Measurements from ENCODE around the gene TACC2.
A peak's percentile ranks its signal among the peaks of the same experiment; 100 is the strongest.
"Not testable (repeated sequence)": the region's sequence is repeated elsewhere in the genome, so short reads cannot be mapped to it uniquely, and the experiment has no call there.

Gene TACC2

GRCh38 chr10:121988361-121989324 is at the start of gene TACC2:
TSS of gene TACC2 (plus strand) at chr10:121989163. CDS start at chr10:122021982, 32,819 bp downstream.
- DNase-seq: no peak

GRCh38 chr10:121941532-121941931 is 47.4 kb upstream of the TACC2 start:
- DNase-seq: no peak

GRCh38 chr10:121942749-121943416 is 46.1 kb upstream of the TACC2 start:
- no peak for DNase-seq

- DNase-seq: no peak
Observed at GRCh38 chr10:121947343-121948330, 41.3 kb upstream of the TACC2 start.

GRCh38 chr10:121949049-121949448 is 39.9 kb upstream of the TACC2 start:
- DNase-seq: no peak

- no peak for DNase-seq
Observed at GRCh38 chr10:121949451-121949850, 39.5 kb upstream of the TACC2 start.

GRCh38 chr10:121952226-121952625 is 36.7 kb upstream of the TACC2 start:
- no peak for DNase-seq

GRCh38 chr10:121956111-121957061 is 32.6 kb upstream of the TACC2 start:
- DNase-seq: no peak

- DNase-seq: no peak
Observed at GRCh38 chr10:121959671-121960070, 29.3 kb upstream of the TACC2 start.

GRCh38 chr10:121961456-121961855 is 27.5 kb upstream of the TACC2 start:
- DNase-seq: no peak

- DNase-seq: no peak
Observed at GRCh38 chr10:121965996-121966395, 23.0 kb upstream of the TACC2 start.

GRCh38 chr10:121969086-121969485 is 19.9 kb upstream of the TACC2 start:
- not testable (repeated sequence) for DNase-seq

- no peak for DNase-seq
Observed at GRCh38 chr10:121974019-121974534, 14.9 kb upstream of the TACC2 start.

GRCh38 chr10:121974535-121975294 is 14.2 kb upstream of the TACC2 start, which contains the start of gene NSMCE4A:
TSS of gene NSMCE4A (minus strand) at chr10:121975217. CDS start at chr10:121975165, 52 bp downstream.
- peak; percentile 16 for DNase-seq

GRCh38 chr10:121975295-121976086 is 13.5 kb upstream of the TACC2 start:
- DNase-seq: no peak

- DNase-seq: no peak
Observed at GRCh38 chr10:121976607-121977006, 12.4 kb upstream of the TACC2 start.

GRCh38 chr10:121978511-121978910 is 10.5 kb upstream of the TACC2 start:
- no peak for DNase-seq

GRCh38 chr10:121981346-121981745 is 7.6 kb upstream of the TACC2 start:
- no peak for DNase-seq

- DNase-seq: no peak
Observed at GRCh38 chr10:121983852-121984251, 5.1 kb upstream of the TACC2 start.

Data from cortex of kidney (tissue), 1 donor.